Panc1 (cell line): ENCODE measurements around the gene IDUA. TPM values are rescaled to one million over a fixed set of nuclear protein-coding genes. Genes with fewer than 3 reads are reported as not detected.
A peak's percentile ranks its signal among the peaks of the same experiment; 100 is the strongest.

Experiments
- ATAC-seq: fragments of 200-7000 bp; cut with Tn5 transposase; 2 replicates; pipeline ENCODE4 v1.9.1; 2020; ENCODE audit warnings: mild to moderate bottlenecking, moderate library complexity
- BruUV-seq: library from RNA; stranded (reverse); fragments of 400-500 nt; replicated peaks from 2 replicates; lab custom pipeline; 2021; lab: Mats Ljungman, UMichigan
- CTCF ChIA-PET: fragments of 300-600 bp; sonication (Branson Sonifier 250); formaldehyde crosslinking; loops from one replicate; lab custom pipeline; 2022; ENCODE audit warnings: antibody characterized with exemption; lab: Charles Lee
- POLR2A ChIA-PET: fragments of 300-600 bp; sonication (Branson Sonifier 250); formaldehyde crosslinking; loops from one replicate; lab custom pipeline; 2022; ENCODE audit warnings: antibody characterized with exemption; lab: Charles Lee
- DNase-seq: peaks from one replicate; pipeline ENCODE4 v3.0.0-alpha.2; 2010; ENCODE audit warnings: low read depth, low spot score
- H3K27ac ChIP-seq: 2 replicates; pipeline ENCODE4 v1.5.1; 2011; ENCODE audit warnings: mild to moderate bottlenecking, low read length, inconsistent platforms
- H3K27me3 ChIP-seq: fragments of 200-500 bp; sonication (Bioruptor generic); 2 replicates; pipeline ENCODE4 v1.6.0; 2014; ENCODE audit warnings: low read length, inconsistent platforms; ENCODE audit not compliant: control insufficient read depth, insufficient read depth
- H3K36me3 ChIP-seq: fragments of 200-500 bp; sonication (Bioruptor generic); 2 replicates; pipeline ENCODE4 v1.5.1; 2014; ENCODE audit warnings: inconsistent platforms, mild to moderate bottlenecking, low read length, moderate library complexity; ENCODE audit not compliant: control insufficient read depth, insufficient read depth
- H3K4me1 ChIP-seq: 2 replicates; pipeline ENCODE4 v1.5.1; 2011; ENCODE audit warnings: inconsistent platforms, mild to moderate bottlenecking, low read length, moderate library complexity; ENCODE audit not compliant: control insufficient read depth, insufficient read depth
- H3K4me3 ChIP-seq, 2 experiments: 2 replicates each; pipeline ENCODE4 v1.5.1; 2011 to 2012; ENCODE audit warnings: low read depth in 2 of 2, low read length in 2 of 2, mild to moderate bottlenecking in 2 of 2, inconsistent platforms in 1 of 2, moderate library complexity in 1 of 2
- H3K9me3 ChIP-seq: fragments of 200-500 bp; sonication (Bioruptor generic); 2 replicates; pipeline ENCODE4 v1.5.1; 2014; ENCODE audit warnings: low read depth, mild to moderate bottlenecking, inconsistent platforms, low read length, moderate library complexity; ENCODE audit not compliant: control insufficient read depth, insufficient read depth
- POLR2AphosphoS5 ChIP-seq: IDR thresholded peaks from 2 replicates; pipeline ENCODE4 v1.6.1; 2012; ENCODE audit warnings: mild to moderate bottlenecking, low read depth, low read length, moderate library complexity
- SIN3A ChIP-seq: IDR thresholded peaks from 2 replicates; pipeline ENCODE4 v1.6.1; 2012; ENCODE audit warnings: low read depth, mild to moderate bottlenecking, low read length, moderate library complexity, borderline replicate concordance; ENCODE audit not compliant: insufficient read depth
- TCF7L2 ChIP-seq: IDR thresholded peaks from 2 replicates; pipeline ENCODE4 v1.6.1; 2011; ENCODE audit warnings: mild to moderate bottlenecking, low read depth, low read length, inconsistent platforms
- in situ Hi-C: cut with HindIII; loops from 2 replicates; pipeline ENCODE4 v1.10.0; 2016; ENCODE audit warnings: low sequenced_read_pairs, low pct_unique_long_range_greater_than_20kb
- intact Hi-C: fragments of 100-400 bp; cut with micrococcal nuclease; formaldehyde crosslinking; loops from one replicate; pipeline ENCODE4 v1.10.0; 2022; ENCODE audit not compliant: unreplicated experiment
- total RNA-seq: library from RNA; stranded (reverse); gene quantifications from one replicate; pipeline ENCODE4 v1.2.1, GENCODE V29; 2021; ENCODE audit not compliant: unreplicated experiment
- TF ChIP-seq, protein P1 (sequence below), 2 experiments: IDR thresholded peaks; 2 replicates each; pipeline ENCODE4 v1.6.1; 2011 to 2012; ENCODE audit warnings: low read depth in 2 of 2, control low read depth in 1 of 2, low read length in 1 of 2, mild to moderate bottlenecking in 1 of 2, moderate library complexity in 1 of 2; ENCODE audit not compliant: insufficient read depth in 1 of 2
- TF ChIP-seq, protein P2 (sequence below): fragments of 450-650 bp; IDR thresholded peaks from 2 replicates; pipeline ENCODE4 v1.5.1; 2017; ENCODE audit warnings: mild to moderate bottlenecking

Gene IDUA
- total RNA-seq, 1 experiment from 2014 or later, result 30.6 TPM

DNA sequence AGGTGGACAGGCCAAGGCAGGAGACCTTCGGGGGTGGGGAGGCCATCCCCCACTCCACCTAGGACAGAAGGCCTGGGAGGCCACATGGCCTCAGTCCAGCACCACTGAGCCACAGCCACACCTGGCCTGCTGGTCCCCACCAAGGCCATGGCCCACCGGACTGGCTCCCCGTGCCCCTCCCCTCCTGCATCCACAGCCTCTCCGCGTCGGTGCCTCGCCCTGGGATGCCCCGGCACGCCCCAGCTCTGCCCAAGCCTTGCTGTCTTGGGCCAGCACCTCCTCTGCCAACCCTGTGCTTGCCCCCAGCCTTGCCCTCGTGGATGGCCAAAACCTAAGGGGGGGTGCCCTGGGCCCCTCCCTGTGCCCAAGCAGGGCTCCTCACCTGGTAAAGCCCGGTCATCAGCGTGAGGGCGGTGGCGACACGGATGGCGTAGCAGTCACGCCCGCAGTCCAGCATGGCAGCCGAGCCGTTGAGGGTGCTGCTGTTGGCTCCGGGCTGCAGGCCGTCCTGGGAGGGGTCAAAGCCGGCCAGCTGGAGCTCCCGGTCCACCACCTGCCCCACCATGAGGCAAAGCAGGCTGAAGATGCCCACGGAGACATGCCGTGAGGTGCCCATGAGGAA, 4.0 kb downstream of the IDUA start:
- no peaks in the 10 kb centered on the region for H3K9me3 ChIP-seq
- ATAC-seq, result no peak
- H3K4me1 ChIP-seq, result peaks cover 18% of the 10 kb centered on the region
- in situ Hi-C loops (no loop called here), intact Hi-C loops (no loop called here)
- BruUV-seq, result no TSS peak
- no peak overlapping the region for H3K27ac ChIP-seq
- no peak overlapping the region for H3K4me3 ChIP-seq
- POLR2A ChIA-PET, result no interaction called here
- no peak for DNase-seq
- H3K36me3 ChIP-seq, result no peaks in the 10 kb centered on the region
- CTCF ChIA-PET, result no interaction called here
- no peaks in the 10 kb centered on the region for H3K27me3 ChIP-seq
- TF ChIP-seq TCF7L2, result no peak
- TF ChIP-seq, protein P1, sequence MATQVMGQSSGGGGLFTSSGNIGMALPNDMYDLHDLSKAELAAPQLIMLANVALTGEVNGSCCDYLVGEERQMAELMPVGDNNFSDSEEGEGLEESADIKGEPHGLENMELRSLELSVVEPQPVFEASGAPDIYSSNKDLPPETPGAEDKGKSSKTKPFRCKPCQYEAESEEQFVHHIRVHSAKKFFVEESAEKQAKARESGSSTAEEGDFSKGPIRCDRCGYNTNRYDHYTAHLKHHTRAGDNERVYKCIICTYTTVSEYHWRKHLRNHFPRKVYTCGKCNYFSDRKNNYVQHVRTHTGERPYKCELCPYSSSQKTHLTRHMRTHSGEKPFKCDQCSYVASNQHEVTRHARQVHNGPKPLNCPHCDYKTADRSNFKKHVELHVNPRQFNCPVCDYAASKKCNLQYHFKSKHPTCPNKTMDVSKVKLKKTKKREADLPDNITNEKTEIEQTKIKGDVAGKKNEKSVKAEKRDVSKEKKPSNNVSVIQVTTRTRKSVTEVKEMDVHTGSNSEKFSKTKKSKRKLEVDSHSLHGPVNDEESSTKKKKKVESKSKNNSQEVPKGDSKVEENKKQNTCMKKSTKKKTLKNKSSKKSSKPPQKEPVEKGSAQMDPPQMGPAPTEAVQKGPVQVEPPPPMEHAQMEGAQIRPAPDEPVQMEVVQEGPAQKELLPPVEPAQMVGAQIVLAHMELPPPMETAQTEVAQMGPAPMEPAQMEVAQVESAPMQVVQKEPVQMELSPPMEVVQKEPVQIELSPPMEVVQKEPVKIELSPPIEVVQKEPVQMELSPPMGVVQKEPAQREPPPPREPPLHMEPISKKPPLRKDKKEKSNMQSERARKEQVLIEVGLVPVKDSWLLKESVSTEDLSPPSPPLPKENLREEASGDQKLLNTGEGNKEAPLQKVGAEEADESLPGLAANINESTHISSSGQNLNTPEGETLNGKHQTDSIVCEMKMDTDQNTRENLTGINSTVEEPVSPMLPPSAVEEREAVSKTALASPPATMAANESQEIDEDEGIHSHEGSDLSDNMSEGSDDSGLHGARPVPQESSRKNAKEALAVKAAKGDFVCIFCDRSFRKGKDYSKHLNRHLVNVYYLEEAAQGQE (IDR thresholded peaks at IDR 0.05; ENCODE audit: insufficient read depth in 1 of 2, low read depth in 2 of 2, low read length in 1 of 2), result no peak
- TF ChIP-seq, protein P2, sequence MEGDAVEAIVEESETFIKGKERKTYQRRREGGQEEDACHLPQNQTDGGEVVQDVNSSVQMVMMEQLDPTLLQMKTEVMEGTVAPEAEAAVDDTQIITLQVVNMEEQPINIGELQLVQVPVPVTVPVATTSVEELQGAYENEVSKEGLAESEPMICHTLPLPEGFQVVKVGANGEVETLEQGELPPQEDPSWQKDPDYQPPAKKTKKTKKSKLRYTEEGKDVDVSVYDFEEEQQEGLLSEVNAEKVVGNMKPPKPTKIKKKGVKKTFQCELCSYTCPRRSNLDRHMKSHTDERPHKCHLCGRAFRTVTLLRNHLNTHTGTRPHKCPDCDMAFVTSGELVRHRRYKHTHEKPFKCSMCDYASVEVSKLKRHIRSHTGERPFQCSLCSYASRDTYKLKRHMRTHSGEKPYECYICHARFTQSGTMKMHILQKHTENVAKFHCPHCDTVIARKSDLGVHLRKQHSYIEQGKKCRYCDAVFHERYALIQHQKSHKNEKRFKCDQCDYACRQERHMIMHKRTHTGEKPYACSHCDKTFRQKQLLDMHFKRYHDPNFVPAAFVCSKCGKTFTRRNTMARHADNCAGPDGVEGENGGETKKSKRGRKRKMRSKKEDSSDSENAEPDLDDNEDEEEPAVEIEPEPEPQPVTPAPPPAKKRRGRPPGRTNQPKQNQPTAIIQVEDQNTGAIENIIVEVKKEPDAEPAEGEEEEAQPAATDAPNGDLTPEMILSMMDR, result no peak

DNA sequence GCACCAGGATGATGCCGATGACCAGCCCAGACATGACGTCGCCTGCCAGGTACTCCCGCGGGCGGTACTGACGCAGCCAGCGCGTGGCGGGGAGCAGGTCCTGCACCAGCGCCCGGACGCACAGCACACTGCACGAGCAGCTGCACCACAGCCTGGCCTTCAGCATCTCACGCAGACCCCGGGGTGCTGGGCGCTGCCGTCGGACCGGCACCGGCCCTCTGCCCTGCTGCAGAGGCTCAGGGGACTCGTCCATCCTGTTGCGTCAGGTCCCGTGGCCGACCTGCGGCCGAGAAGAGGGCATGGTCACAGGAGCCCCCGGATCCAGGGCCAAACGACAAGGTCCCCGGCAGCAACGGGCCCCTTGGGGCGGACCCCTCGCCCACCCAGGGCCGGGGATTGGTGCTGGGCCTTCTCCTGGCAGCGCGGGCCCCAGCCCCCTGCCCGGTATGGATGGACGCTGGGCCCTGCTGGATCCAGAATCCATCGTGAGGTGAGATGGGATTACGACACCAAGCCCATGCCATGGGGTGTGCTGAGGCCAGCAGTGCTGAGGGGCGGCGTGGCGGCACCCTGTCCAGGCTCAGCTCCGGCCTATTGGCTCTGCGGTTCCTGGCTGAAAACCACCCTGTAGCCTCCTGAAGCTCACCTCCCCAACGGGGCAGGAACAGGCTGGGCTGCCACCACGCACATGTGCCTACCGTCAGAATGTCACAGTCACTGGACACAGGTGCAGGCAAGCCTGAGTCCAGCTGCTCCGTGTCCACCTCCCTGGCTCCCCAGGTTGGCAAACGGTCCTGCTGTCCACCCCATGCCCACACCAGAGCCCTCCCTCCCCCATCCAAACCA, 4.8 kb downstream of the IDUA start:
- no peaks in the 10 kb centered on the region for H3K27me3 ChIP-seq
- H3K27ac ChIP-seq, result peak overlapping the region; percentile 73
- no peak overlapping the region for H3K4me3 ChIP-seq
- ATAC-seq (no peak), DNase-seq (no peak)
- no TSS peak for BruUV-seq
- TF ChIP-seq SIN3A (no peak), TCF7L2 (no peak), POLR2AphosphoS5 (no peak)
- TF ChIP-seq, protein P2, result no peak
- TF ChIP-seq, protein P1 (IDR thresholded peaks at IDR 0.05; ENCODE audit: insufficient read depth in 1 of 2, low read depth in 2 of 2, low read length in 1 of 2), result no peak
- intact Hi-C loops (no loop called here), in situ Hi-C loops (no loop called here)
- H3K9me3 ChIP-seq, result no peaks in the 10 kb centered on the region
- CTCF ChIA-PET, result no interaction called here
- POLR2A ChIA-PET, result no interaction called here
- H3K36me3 ChIP-seq, result no peaks in the 10 kb centered on the region
- peaks cover 18% of the 10 kb centered on the region for H3K4me1 ChIP-seq
